HL-60 (cell line): ENCODE measurements around the gene RAB11B.
"Not testable (repeated sequence)": the region's sequence is repeated elsewhere in the genome, so short reads cannot be mapped to it uniquely, and the experiment has no call there.

ENCODE experiments used
- CTCF ChIP-seq: IDR thresholded peaks from one replicate; pipeline ENCODE4 v1.5.1; 2011; ENCODE audit warnings: low read length, control low read depth, inconsistent platforms; ENCODE audit not compliant: insufficient read depth
- POLR2AphosphoS5 ChIP-seq: IDR thresholded peaks from 2 replicates; pipeline ENCODE4 v1.6.1; 2012; ENCODE audit warnings: low read depth

GRCh38 chr19:8425331-8425730, 35.2 kb downstream of the RAB11B start:
- not testable (repeated sequence) for TF ChIP-seq CTCF, POLR2AphosphoS5
